Gastroesophageal sphincter (tissue), 3 donors: ENCODE results near the gene SNHG17.
"Not testable (repeated sequence)": the region's sequence is repeated elsewhere in the genome, so short reads cannot be mapped to it uniquely, and the experiment has no call there.

Experiments used
- CTCF ChIP-seq, 4 experiments: fragments of 200-600 bp in 2 of 4; fragments of 450-650 bp in 2 of 4; sonication (generic) in 1 of 4; IDR thresholded peaks; one replicate each; pipeline ENCODE4 v1.5.1; 2017 to 2019; ENCODE audit warnings: antibody characterized with exemption in 4 of 4, mild to moderate bottlenecking in 2 of 4, moderate library complexity in 2 of 4
- POLR2A ChIP-seq, 2 donors: fragments of 450-650 bp; IDR thresholded peaks; one replicate each; pipeline ENCODE4 v1.6.1; 2017; ENCODE audit warnings: antibody characterized with exemption in 2 of 2, mild to moderate bottlenecking in 2 of 2, moderate library complexity in 1 of 2
- POLR2AphosphoS5 ChIP-seq: sonication (generic); formaldehyde crosslinking; IDR thresholded peaks from one replicate; pipeline ENCODE4 v1.6.1; 2017; ENCODE audit warnings: antibody characterized with exemption

- not testable (repeated sequence) for TF ChIP-seq CTCF (IDR thresholded peaks at IDR 0.05); POLR2A (IDR thresholded peaks at IDR 0.05); POLR2AphosphoS5
Observed at GRCh38 chr20:38460631-38461030, 25.5 kb upstream of the SNHG17 start.
